Stomach (tissue), 4 donors: ENCODE data around the gene ERC2.

ENCODE experiments used
- CTCF ChIP-seq, 7 experiments: fragments of 450-650 bp in 4 of 7; fragments of 200-600 bp in 3 of 7; sonication (generic) in 3 of 7; IDR thresholded peaks; one replicate each; pipeline ENCODE4 v1.5.1; 2016 to 2019; ENCODE audit warnings: antibody characterized with exemption in 7 of 7, control low read depth in 2 of 7, mild to moderate bottlenecking in 1 of 7
- EP300 ChIP-seq: sonication (generic); formaldehyde crosslinking; IDR thresholded peaks from one replicate; pipeline ENCODE4 v1.6.1; 2017; ENCODE audit warnings: antibody characterized with exemption
- POLR2A ChIP-seq, 4 donors: fragments of 450-650 bp; IDR thresholded peaks; one replicate each; pipeline ENCODE4 v1.6.1; 2016; ENCODE audit warnings: antibody characterized with exemption in 4 of 4, control low read depth in 2 of 4, mild to moderate bottlenecking in 1 of 4, moderate library complexity in 1 of 4
- POLR2AphosphoS5 ChIP-seq, 3 donors: sonication (generic); formaldehyde crosslinking; IDR thresholded peaks; one replicate each; pipeline ENCODE4 v1.6.1; 2016; ENCODE audit warnings: antibody characterized with exemption in 3 of 3

- no peak for TF ChIP-seq CTCF (IDR thresholded peaks at IDR 0.05)
- no peak for TF ChIP-seq EP300
- TF ChIP-seq POLR2AphosphoS5 (IDR thresholded peaks at IDR 0.05): no peak
- no peak for TF ChIP-seq POLR2A (IDR thresholded peaks at IDR 0.05)
Observed at GRCh38 chr3:55664387-55664786, 803.9 kb downstream of the ERC2 start.
